IMR-90 (cell line): Measurements from ENCODE around the gene CD72.

Source experiments
- CEBPB ChIP-seq: IDR thresholded peaks from 2 replicates; pipeline ENCODE4 v1.6.1; 2012; ENCODE audit warnings: low read depth, low read length, improper control_type of control experiment
- CTCF ChIP-seq: conservative IDR thresholded peaks from 2 replicates; pipeline ENCODE4 v1.5.1; 2012; ENCODE audit warnings: mild to moderate bottlenecking, low read depth, low read length, improper control_type of control experiment
- MAFK ChIP-seq: IDR thresholded peaks from 2 replicates; pipeline ENCODE4 v1.6.1; 2012; ENCODE audit warnings: low read depth, low read length, improper control_type of control experiment
- MXI1 ChIP-seq: IDR thresholded peaks from 2 replicates; pipeline ENCODE4 v1.6.1; 2012; ENCODE audit warnings: low read depth, mild to moderate bottlenecking, low read length, moderate library complexity, borderline replicate concordance
- NFE2L2 ChIP-seq: fragments of 150-350 bp; IDR thresholded peaks from 2 replicates; pipeline ENCODE4 v1.6.1; 2016; ENCODE audit warnings: low read depth, mild to moderate bottlenecking, low read length
- POLR2A ChIP-seq: IDR thresholded peaks from 2 replicates; pipeline ENCODE4 v1.6.1; 2012; ENCODE audit warnings: mild to moderate bottlenecking, low read depth, low read length
- RAD21 ChIP-seq: IDR thresholded peaks from 2 replicates; pipeline ENCODE4 v1.6.1; 2012; ENCODE audit warnings: low read length, improper control_type of control experiment
- RFX5 ChIP-seq: IDR thresholded peaks from 2 replicates; pipeline ENCODE4 v1.8.0; 2012; ENCODE audit warnings: low read depth, mild to moderate bottlenecking, low read length, moderate library complexity
- SMC3 ChIP-seq: fragments of 150-350 bp; IDR thresholded peaks from 2 replicates; pipeline ENCODE4 v1.6.1; 2016; ENCODE audit warnings: low read depth, mild to moderate bottlenecking, antibody characterized with exemption, low read length, moderate library complexity
- USF2 ChIP-seq: fragments of 150-350 bp; IDR thresholded peaks from 2 replicates; pipeline ENCODE4 v1.6.1; 2017; ENCODE audit warnings: mild to moderate bottlenecking, antibody characterized with exemption, low read length, low read depth
- TF ChIP-seq, protein P1 (sequence below): fragments of 150-350 bp; IDR thresholded peaks from 2 replicates; pipeline ENCODE4 v1.6.1; 2016; ENCODE audit warnings: low read depth, mild to moderate bottlenecking, low read length, moderate library complexity, borderline replicate concordance

DNA sequence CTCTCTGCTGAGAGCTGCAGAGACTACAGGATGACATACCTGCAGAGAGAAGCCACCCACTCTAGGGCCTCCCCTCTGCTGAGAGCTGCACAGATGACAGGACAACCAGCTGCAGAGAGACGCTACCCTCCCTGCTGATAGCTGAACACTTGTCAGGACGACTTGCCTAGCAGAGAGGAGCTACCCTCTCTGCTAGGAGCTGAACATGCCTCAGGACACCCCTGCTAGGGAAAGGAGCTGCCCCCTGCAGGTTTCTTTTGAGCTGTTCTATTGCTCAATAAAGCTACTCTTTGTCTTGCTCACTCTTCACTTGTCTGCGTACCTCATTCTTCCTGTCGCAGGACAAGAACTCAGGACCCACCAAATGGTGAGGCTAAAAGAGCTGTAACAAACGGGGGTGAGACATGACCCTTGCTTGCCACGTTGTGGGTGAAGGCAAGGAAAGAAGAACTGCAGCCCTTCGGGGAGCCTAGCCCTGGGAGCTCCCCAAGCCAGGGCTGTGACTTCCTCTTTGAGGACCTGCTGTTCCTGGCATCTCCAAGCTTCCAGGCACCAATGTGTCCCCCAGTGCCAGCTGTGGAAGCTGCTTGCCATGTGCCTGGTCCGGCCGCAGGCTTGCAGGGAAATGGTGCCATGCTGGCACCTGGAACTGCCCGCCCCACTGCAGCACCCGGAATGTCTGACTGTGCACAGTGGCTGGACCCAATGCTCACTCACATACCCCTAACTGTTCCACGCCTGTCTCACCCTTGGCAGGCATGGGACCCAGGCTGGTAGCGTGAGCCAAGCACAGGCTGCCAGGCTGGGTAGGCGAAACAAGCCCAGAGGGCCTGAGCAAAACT lies 18.2 kb downstream of the CD72 start:
- TF ChIP-seq CTCF: no peak
- TF ChIP-seq POLR2A: no peak
- peak; percentile 44; the same call in 1 of the 2 replicates for TF ChIP-seq CEBPB
- no peak for TF ChIP-seq NFE2L2
- TF ChIP-seq RAD21: no peak
- TF ChIP-seq MAFK: no peak
- TF ChIP-seq MXI1: no peak
- TF ChIP-seq SMC3: no peak
- no peak for TF ChIP-seq RFX5
- TF ChIP-seq, protein P1, sequence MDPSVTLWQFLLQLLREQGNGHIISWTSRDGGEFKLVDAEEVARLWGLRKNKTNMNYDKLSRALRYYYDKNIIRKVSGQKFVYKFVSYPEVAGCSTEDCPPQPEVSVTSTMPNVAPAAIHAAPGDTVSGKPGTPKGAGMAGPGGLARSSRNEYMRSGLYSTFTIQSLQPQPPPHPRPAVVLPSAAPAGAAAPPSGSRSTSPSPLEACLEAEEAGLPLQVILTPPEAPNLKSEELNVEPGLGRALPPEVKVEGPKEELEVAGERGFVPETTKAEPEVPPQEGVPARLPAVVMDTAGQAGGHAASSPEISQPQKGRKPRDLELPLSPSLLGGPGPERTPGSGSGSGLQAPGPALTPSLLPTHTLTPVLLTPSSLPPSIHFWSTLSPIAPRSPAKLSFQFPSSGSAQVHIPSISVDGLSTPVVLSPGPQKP: no peak
- TF ChIP-seq USF2: no peak
